Femur (tissue), 1 donor: ENCODE measurements around the gene ARL2.
A peak's percentile ranks its signal among the peaks of the same experiment; 100 is the strongest.
"Not testable (repeated sequence)": the region's sequence is repeated elsewhere in the genome, so short reads cannot be mapped to it uniquely, and the experiment has no call there.

ENCODE experiments used
- DNase-seq: peaks from one replicate; pipeline ENCODE4 v3.0.0-alpha.2; 2017

The ARL2 gene

GRCh38 chr11:65013888-65014725 lies at the start of gene ARL2:
ARL2 (plus strand) TSS chr11:65014160; CDS start chr11:65014208, 48 bp downstream.
- DNase-seq, result peak; percentile 96

DNA sequence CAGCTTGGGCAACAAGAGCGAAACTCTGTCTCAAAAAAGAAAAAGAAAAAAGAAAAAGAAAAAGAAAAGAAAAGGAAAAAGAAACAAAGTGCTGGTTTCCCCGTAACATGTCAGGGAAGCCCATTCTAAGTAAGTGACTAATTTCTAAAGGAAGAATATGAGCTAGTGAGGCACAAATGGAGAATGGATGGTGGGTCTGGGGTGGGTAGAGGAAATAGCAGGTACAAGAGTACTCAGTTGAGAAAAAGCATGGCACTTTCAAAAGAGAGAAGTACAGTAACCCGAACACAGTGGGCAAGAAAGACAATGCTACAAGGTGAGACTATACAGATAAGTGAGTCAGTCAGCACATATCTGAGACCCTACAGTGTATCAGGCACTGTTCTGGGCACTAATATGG lies 46.6 kb upstream of the ARL2 start:
- DNase-seq, result no peak

- no peak for DNase-seq
Observed at GRCh38 chr11:64969209-64969608, 44.8 kb upstream of the ARL2 start.

DNA sequence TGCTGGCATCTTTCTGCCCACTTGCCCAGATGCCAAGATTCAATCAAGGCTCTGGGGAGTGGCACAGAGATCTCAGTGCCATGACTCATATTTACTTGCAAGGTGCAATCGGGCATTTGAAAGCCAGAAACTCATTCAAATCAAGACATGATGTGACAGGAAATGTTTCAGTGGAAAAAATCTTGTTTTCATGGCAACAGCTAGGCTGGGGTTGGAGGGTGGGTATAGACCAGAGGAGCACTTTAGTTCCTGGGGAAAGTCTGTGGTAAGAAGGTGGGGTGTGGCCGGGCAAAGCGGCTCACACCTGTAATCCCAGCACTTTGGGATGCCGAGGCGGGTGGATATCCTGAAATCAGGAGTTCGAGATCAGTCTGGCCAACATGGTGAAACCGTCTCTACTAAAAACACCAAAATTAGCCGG lies 43.2 kb upstream of the ARL2 start:
- DNase-seq, result no peak

DNA sequence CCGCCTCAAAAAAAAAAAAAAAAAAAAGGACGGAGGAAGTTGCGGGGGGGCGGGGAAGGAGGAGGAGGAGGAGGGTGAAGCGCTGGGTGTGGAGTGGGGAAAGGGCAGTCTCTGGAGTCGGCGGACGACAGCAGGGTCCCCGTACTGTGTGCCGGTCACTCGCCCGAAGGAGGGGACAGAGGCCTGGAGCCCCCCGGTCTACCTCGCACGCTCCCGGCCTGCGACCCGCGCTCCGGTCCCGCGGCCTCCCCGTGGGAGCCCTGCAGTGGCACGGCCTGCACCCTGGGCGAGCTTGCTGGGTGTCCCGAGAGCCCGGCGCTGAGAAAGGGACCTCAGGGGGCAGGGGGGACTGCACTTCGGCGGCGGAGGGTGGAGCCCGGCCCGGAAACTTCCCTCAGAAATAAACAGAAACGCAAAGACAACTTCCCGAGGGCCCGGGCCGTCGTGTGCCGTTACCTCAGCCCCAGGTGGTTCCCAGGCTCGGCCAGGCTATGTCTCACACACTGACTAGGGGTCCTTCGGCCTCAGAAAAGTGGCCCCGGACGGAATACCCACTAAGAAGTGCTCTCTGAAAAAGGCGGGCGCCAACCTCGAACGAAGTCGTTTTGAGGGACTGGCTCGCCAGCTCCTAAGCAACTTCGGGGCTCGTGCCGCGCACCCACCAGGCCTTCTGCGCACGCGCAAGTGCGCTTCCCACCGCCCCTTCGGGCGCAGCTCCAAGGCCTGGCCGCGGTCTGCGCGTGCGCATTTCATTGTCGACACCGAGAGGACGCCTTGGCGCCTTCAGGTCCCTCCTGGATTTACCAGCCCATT lies 42.3 kb upstream of the ARL2 start, which contains the start of gene MAJIN:
Gene MAJIN (minus strand): TSS at position 688 of the 813 bp plus-strand sequence. CDS start 12,703 bp downstream, outside the sequence.
- peak; percentile 88 for DNase-seq

DNA sequence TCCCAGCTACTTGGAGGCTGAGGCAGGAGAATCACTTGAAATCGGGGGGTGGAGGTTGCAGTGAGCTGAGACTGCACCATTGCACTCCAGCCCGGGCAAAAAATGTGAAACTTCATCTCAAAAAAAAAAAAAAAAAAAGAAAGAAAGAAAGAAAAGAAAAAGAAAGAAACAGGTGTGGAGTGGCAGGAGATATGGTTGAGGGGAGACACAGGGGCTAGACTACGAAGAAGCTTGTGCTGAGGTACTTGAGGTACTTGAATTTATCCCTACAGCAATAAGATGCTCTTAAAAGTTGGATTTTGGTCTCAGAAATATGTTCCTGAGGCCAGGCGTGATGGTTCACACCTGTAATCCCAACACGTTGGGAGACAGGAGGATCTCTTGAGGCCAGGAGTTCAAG lies 39.8 kb upstream of the ARL2 start:
- no peak for DNase-seq

DNA sequence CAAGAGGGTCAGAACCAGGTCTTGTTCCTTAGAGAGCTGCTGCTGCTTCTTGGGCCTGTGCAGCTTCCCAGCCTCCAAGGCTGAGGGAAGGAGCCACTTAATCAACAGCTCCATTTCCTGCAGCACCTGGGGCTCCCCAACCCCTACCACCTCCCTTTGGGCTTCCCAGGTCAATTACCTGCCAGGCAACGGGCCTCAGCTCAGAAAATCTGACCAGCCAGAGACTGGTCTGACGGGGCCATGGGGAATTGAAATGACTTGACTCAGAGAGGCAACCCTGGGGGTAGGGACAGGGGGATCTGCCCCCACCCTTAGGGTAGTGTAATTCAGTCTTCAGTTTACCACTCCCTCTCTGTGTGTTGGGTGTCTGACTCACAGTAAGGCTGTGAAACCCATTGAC lies 37.3 kb upstream of the ARL2 start:
- no peak for DNase-seq

GRCh38 chr11:64983339-64983738 lies 30.6 kb upstream of the ARL2 start:
- not testable (repeated sequence) for DNase-seq

GRCh38 chr11:64987998-64988854 lies 25.7 kb upstream of the ARL2 start:
- no peak for DNase-seq

DNA sequence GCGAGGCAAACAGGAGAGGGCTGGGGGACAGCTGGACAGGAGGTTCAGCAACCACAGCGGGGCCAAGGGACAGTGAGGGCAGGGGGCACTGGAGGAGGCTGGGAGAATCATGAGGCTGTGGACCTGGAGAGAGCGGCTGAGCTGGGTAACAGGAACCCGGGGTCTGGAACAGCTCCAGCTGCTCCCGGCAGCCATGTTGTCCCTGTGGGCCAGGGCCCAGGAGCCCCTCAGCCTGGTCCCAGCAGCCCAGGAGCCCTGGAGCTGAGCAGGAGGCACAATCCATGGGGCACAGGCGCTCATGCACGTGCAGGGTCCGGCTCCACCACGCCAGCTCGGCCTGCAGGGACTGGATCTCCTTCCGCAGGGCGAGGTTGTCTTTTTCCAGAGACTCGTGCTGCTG lies 24.5 kb upstream of the ARL2 start:
- no peak for DNase-seq

GRCh38 chr11:64990222-64990923 lies 23.6 kb upstream of the ARL2 start:
- peak; percentile 78 for DNase-seq

GRCh38 chr11:64994318-64994717 lies 19.6 kb upstream of the ARL2 start:
- DNase-seq, result no peak

DNA sequence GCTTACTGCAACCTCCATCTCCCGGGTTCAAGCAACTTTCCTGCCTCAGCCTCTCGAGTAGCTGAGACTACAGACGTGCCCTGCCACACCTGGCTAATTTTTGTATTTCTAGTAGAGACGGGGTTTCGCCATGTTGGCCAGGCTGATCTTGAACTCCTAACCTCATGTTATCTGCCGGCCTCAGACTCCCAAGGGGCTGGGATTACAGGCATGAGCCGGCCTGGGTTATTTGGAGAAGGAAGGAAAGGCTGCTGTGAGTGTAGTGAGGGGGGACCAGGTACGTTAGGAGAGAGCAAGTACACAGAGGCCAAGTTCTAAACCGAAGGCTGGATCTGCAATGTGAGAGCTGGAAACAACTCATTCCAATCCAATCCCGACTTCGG lies 17.6 kb upstream of the ARL2 start:
- DNase-seq, result no peak

GRCh38 chr11:64996710-64997380 lies 17.1 kb upstream of the ARL2 start, which contains the start of gene BATF2:
BATF2 (minus strand) TSS chr11:64996971; CDS start chr11:64996914, 57 bp downstream.
- DNase-seq, result peak; percentile 73

GRCh38 chr11:64998141-64998540 lies 15.8 kb upstream of the ARL2 start:
- DNase-seq, result no peak

- DNase-seq, result no peak
Observed at GRCh38 chr11:64998690-64999431, 15.1 kb upstream of the ARL2 start.

- no peak for DNase-seq
Observed at GRCh38 chr11:64999478-64999877, 14.5 kb upstream of the ARL2 start.

- DNase-seq, result no peak
Observed at GRCh38 chr11:65002706-65003105, 11.3 kb upstream of the ARL2 start.

GRCh38 chr11:65003282-65003681 lies 10.7 kb upstream of the ARL2 start:
- no peak for DNase-seq

DNA sequence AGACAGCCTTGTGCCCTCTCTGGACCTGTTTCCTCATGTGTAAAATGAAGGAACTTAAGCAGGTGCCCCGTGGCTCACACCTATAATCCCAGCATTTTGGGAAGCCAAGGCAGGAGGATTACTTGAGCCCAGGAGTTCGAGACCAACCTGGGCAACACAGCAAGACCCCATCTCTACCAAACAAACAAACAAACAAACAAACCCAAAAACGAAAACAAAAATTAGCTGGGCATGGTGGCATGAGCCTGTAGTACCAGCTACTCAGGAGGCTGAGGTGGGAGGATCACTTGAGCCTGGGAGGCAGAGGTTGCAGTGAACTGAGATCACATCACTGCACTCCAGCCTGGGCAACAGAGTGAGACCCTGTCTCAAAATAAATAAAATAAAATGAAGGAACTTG lies 10.0 kb upstream of the ARL2 start:
- DNase-seq, result not testable (repeated sequence)

- DNase-seq, result no peak
Observed at GRCh38 chr11:65008016-65008415, 5.9 kb upstream of the ARL2 start.
